DMS53 (cell line): ENCODE results near the gene ELP4.

ENCODE experiments used
- DNase-seq: peaks from one replicate; lab custom pipeline; 2025; lab: John Stamatoyannopoulos, UW

The ELP4 gene

DNA sequence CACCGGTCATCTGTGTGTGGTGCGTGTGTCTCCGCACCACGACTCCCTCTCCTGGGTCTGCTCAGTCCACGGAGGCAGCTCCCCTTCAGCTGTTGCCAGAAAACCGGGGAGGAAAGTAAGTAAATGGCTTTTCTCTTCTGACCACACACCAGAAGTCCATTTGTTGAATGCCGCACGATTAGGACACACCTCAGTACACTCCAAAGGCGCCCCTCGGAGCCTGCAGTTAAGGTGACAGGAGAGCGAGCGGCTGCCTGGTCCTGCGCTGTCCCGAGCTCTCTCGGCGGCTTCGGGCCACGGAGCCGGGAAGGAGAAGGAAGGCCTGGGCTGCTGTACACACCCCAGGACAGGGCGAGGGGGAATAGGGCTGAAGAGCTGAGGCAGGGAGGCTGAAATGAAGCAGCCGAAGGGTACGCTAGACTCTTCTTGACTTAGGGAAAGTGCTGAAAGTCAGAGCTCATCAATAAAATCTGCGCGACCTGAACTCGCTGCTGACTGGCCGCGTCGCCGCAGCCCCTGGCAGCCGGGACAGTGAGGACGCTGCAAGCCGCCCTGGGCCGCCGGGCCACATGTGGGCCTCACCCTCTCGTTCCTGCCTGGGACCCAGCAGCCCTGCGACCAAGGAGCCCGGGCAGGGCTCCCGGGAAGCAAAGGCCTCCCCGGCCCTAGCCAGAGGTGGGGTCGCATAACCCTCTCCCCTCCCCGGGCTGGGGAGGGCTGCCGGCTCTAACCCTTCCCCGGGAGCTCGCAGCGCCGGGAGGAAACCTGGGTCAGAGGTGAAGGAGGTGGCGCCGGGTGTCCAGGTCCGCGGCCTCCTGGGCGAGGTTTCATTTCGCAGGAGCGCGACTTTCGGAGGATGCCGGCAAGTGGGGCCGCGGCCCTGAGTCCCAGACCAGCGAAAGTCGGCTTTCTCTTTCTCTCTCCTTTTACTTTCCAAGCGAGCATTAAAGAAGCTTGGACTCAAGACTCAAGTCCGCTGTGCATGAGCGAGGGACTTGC lies 303.1 kb downstream of the ELP4 start:
- DNase-seq, result peak; percentile 73

DNA sequence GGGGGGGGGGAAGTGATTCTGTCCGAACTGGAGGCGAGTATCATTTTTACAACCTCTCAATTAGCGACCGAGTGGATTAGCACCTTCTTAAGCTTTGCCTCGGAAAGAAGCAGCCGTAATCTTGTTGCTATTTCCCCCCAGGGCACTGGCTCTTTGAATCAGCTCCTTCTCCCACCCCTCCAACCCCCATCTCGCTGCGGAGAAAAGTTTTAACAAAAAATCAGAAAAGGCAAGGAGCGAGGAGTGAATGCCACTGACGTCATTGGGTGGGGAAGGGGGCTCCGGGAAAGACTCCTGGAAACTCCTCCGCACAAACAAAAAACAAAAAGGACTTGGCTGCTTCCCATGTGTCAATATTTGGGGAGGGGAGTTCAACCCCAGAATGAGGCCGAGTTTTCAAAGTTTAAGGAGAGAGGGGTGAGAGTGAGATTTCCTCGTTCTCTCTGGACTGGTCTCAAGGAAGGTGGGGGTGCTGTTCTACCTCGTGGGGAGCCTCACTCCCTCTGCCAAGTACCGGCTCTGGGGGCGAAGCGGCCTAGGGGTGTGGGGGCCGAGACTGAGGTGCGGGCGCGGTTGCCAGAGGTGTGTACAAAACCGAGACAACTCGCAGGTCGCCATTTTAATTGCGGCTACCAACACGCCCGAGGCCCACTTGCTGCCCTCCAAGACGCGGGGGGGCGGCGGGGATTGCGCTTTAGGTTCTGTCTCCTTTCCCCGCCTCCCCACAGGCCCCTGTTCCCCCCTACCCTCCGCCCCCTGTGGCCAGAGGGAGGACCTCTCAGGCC lies 304.0 kb downstream of the ELP4 start:
- DNase-seq, result peak; percentile 27

DNA sequence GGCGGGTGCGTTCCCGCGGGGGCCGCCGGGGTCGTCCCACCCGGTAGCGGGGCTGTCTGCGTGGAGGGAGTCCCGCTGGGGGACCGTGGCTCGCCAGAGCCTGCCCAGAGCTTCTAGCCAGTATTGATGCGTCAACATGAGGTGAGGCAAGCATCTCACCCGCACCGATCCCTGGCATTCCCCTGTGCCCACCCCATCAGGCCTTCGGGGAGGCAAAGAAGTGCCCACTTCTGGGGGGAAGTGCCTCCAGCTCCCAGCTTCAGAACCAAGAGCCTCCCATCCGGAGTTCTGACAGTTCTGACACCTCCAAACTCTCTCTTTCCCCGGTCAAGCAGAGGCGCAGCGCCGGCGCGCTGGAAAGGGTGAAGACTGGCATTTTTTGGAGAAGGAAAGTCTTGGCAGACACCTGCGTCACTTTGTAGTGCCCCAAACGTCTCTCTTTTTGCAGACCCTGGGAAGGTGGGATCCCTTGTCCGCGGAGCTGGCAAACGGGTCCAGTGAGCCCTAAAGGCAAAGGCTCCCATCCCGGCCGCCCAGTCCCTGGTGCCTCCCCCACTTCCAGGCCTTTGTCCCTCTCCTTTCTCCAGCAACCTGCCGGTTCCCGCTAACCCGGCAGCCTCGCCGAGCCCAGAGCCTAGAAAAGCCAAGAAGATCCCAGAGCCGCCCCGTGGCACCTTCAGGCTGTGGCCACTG lies 304.8 kb downstream of the ELP4 start:
- peak; percentile 15 for DNase-seq

DNA sequence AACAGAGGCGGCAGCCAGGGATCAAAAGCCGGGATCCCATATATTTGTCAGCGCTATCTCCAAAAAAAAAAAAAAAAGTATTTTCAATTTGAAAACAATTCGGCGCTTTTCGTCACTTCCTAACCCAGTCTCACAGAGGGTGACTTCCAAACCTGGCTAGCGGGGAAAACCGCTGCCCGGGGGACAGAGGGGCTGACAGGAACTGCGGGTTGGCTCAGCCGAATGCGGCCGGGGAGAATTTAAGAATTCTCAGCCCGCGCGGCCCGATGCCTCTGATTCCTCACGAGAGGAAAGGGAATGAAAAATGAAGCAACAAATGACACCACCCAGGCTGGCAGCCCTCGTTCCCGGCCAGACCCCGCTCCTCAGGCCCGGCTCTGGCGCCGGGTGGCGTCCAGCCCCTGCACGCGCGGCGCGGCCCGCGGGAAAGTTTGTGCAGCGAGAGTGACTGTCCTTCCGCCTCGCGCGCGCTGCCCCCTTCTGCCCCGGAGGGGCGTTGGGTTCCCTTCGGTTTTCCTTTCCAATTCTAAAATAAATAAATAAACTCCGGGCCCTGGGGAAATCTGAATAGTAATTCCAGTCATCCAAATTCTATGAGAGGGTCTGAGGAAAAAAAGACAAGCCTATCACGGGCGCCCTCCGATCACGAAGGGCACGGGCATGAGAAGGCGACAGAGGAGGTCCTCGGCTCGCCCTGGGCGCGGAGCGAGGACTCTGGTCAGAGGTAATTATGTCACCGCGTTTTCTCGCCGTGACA lies 306.3 kb downstream of the ELP4 start:
- DNase-seq, result no peak

DNA sequence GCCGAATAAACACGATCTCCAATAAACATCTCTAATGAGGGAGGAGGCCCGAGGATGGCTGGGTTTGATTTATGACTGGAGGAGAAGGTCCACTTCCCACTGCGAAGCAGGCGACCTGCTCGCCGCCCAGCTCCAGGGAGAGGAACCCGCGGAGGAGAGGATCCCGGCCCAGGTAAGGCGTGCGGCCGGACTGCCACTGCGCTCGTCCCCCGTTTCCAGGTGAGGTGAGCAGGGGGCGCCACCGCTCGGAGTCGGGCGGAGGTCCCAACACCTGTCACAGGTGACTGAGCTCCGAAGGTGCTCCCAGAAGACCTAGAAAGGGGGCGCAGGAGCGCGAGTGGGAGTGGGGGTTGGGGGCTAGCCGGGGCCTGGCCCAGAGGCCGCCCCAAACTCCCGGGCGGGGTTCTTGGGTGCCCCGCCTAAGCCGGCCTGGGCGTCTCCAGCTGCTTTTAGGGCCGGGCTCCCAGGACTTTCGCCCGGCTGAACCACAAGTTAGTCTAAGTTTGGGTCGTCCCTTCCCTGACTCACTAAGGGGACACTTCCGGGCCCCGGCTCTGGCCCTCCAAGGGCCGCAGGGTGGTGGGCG lies 307.0 kb downstream of the ELP4 start:
- DNase-seq, result peak; percentile 29

DNA sequence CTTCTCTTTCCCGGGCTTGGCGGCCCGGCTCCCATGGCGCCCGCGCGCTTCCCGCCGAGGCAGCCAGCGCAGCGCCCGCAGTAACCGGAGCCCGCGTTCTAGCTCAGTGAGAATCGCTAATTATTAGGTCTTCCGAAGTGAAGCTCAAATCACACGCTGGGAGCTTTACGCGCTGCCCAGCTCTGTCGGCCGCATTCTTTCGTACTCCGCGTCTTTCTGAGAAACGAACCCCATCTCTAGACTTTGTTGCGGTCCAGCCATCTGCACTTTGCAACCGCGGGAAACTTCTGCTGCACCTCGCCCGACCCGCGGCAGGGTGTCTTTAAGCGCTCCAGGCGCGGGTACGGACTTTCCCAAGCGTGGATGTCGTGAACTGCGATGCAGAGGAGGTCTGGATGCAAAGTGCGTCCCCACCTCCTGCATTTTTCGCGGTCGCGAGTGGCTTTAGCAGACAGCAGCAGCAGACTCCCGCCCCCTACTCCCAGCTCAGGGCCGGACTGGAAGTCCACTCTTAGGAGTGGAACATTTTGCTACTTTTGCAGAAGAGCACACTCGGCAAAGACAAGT lies 307.6 kb downstream of the ELP4 start:
- DNase-seq, result peak; percentile 51

DNA sequence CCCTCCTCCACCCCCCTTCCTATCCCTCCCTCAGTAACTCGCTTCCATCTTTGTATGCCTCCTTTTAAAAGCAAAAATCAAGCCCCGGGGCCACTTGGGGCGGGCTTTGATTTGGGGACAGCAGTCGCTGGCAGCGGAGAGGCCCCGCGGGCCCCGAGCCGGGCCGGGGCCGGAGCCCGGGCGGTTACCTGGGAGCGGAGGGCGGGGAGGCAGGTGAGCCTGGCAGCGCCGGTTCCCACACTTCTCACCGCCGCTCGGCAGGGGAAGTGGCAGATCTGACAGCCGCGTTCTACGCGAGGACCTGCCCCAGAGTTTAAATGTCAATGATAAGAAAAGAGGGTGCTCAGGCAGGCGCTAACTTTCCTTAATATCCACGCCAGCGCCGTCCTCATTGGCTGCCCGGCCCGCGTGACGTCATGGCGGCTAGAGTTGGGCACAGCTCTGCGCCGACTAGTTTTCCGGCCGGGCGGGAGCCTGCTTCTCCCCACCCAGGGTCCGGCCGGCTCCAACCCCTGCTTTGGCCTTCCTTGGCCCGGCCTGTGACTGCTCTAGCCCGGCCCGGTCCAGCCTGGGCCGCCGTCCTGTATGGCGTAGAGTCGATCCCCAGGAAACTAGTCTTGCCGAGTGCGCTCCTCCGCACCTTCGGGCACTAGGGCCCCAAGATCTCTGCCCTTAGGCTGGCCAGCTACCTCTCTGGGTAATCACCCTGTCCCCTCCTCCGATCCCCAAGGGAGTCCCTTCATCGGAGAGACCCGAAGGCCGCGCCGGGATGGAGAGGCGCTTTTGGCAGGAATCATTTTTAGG lies 308.3 kb downstream of the ELP4 start:
- peak; percentile 32 for DNase-seq

DNA sequence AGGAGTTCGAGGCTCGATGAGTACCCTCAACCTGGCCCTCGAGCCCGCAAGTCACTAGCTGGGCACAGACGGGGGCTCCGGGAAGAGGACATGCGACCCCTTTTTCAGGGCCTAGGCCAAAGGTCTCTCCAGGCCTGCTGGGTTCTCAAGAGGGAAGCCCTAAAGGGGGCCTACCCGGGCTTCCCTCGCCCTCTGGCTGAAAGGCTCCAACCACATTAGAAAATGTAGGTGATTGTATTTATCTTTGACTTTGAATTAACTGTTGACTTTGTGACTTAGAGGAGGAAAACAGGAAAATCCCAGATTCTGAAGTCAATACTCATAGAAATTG lies 308.8 kb downstream of the ELP4 start:
- no peak for DNase-seq

DNA sequence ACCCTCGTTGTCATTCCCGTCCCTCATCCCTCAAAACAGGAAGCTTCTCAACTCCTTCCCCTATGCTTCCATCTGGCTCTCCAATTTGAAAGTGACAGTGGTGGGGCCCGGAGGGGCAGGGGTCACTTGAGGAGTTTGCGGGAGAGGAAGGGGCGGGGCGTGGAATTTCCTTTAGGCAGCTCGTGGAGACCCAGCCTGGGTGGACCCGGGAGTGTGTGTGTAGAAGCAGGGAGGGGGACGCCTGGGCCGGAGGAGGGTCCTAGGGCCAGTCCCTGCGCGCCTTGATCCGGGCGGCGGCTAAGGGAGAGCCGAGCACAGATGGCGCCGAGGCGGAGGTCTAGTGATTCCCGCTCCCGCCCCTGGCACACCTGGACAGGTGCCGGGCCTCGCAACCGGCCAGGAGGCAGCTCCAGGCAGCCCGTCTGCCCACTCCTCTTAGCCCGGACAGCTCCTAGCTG lies 309.3 kb downstream of the ELP4 start:
- peak; percentile 7 for DNase-seq

DNA sequence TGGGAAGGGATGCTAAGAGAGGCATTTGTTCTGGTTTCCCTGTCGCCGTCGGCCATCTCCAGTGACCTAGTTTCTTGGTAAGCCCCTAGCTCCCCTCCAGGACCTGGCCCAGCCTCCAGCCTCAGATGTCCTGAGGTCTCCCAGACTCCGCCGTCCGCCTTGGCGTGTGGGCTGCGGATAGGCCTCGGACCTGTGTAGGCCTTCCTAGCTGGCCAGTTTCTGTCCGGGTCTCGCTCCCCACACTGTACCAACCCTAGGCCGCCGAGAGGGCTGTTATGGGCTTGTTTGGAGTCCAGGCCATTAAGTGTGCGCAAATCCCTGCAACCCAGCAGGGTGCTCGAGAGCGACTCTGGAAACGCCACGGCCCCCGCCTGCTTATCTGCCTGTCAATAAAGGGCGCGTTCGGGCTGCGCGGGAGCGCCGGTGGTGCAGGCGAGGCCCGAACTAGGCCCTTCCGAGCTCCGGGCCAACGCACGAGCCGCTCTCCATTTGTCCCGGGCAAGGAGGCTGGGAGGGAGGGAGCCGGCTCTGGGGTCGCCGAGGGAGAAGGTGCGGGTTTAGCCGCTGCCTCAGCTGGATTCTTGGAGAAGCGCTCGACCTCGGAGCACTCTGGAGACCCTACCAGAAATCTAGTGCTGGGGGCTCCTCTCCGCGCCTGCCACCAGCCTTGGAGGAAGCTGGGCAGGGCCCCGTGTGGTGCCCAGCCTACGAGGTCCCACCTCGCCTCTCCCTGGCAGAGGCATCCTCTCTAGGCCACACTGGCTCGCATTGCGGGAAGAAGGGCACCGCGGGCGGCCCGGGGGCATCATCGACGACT lies 310.3 kb downstream of the ELP4 start:
- DNase-seq, result no peak

DNA sequence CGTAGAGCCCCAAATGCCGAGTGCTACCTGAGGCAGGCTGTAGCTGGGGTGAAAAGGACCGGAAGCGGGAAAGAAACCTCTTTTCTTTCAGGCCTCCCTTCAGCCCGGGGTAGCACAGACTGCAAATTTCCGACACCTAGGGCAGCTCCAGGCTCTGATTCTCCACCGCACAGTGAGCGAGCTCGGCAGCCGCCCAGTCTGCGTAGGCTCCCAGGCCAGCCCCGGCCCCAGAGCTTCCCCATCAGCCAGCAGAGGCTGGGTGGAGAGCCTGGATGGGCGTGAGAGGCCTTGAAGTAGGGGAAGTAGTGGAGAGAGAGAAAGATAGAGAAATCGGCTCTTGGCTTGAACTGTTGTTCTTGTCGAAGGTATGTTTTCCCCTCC lies 310.9 kb downstream of the ELP4 start:
- DNase-seq, result peak; percentile 14

DNA sequence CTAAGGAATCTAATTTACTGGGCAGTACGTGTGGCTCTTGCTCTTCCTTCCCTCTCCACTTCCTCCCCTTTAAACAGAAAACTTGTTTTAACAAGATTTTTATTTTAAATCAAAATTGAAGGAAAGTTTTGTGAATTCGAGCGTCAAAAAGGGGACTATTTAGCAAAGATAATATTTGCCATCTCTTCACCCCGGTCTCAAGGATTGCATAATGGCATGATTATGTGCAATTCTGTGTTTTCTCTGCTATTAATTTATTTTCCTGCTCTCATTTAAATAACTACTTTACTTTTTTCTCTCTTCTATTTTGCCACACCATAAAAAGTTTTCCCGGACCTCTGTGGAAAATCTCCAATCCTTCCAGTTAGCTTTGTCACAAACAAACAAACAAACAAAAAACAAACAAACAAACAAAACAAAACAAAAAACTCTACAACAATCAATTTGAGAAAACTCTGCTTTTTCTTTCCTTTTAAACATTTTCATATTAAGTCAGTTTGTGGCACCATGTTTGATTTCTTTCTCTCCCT lies 311.7 kb downstream of the ELP4 start:
- DNase-seq, result no peak

DNA sequence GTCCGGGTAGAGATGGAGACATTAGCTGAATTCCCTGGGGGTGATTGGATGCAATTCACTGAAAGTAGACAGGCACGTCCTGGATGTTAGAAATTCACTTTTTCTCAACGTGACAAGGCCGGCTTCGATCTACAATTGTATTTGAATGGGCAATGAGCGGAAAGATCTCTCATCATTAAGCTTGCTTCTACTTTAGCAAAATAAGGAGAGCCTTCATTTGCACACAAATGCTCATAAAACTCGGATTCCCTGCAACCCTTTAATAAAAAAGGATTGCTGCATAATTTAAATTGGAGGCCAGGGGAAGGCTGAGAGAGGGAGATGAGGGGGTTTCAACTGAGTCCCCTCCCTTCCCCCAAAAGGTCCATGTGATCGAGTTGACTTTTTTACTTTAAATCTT lies 312.2 kb downstream of the ELP4 start:
- no peak for DNase-seq

DNA sequence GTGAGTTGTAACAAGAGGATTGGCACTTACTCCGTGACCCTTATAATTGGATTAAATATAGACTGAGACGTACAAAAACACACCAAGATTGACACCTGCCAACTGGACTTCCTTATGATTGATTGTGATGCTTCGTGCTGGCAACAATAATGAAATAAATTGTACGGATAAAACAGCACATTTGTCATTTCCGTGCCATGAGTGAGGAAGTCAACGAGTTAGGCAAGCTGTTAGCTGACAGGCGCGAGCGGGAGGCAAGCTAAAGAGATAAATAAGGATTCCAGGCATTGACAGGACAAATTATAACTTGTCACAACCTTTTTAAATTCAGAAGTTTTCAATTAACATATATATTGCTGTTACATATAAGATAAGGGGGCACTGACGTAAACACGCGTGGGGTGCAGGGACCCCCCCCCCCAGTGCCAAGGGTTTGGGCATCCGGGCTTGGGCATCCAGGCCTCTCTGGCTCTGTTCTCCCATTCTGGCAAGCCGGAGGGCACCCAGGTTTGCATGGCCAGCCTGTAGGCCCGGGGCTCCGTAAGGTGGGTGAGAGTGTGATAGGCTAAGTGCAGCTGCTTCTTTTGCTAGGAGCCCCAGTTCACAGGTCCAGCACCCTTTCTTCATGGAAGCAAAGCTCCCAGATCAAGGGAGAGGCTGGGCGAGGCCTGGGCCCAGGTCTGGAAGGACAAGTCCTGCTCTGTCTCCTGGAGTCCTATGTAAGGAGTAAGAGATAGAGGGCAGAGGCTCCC lies 312.8 kb downstream of the ELP4 start:
- no peak for DNase-seq

DNA sequence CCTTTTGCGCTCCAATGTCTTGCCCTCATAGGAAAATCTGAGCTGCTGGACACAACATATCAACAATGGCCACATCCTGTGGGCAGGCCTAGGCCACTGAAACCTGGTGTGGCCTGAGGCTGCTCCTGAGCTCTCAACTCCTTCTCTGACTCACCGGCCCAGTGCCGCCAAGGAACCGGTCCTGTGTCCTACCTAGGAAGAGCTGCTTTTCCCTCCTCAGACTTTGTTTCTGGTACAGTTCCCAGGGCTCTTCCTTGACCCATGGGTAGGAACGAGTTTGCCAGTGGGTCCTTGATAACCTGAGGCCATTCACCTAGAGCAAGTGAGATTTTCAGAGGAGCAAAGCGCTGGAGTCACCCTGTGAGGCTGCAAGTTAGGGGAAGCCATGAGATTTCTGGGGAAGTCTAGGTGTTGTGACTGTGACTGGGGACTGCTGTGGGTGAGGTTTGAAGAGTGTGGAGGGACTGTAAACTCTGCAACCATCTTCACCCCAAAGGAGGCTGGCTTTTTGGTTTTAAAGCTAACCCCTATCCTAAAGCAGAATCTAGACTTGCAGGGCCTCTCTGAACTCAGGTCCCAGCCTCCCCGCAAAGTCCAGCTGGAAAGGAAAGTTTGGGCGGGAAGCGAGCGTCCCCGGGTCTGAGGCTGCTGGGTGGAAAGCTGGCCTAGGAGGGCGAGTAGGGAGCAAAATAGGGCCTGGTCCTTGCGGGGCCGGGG lies 313.5 kb downstream of the ELP4 start:
- no peak for DNase-seq

DNA sequence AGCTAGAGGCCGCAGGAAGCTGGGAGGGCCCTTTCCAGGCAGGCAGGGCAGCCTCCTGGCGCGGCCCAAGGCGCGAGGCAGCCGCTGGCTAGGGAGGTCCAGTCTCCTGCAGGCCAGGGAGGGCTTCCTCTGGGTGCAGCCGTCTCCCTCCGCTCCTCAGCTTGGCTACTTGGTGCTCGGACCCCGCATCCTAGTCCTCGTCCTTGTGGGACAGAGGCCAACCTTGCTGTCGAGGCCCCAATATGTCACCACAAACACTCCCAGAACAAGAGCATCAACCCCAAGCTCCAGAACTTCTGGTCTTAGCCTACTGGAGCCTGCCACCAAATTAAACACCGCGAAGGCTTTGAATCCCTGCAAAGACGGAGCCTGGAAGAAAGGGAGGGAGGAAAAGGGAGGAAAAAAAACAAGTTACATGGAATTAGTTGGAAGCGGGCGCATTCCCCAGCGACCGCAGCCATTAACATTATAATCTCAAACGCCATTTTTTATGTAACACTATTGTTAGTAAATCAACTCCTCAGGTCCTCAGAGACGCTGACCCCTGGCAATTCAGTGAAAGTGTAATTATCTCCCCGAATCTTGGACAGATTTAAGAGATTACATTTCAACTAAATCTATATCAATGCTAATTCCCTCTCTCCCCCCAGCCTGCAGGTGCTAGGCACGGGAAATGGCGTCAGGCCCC lies 314.2 kb downstream of the ELP4 start:
- DNase-seq, result no peak

DNA sequence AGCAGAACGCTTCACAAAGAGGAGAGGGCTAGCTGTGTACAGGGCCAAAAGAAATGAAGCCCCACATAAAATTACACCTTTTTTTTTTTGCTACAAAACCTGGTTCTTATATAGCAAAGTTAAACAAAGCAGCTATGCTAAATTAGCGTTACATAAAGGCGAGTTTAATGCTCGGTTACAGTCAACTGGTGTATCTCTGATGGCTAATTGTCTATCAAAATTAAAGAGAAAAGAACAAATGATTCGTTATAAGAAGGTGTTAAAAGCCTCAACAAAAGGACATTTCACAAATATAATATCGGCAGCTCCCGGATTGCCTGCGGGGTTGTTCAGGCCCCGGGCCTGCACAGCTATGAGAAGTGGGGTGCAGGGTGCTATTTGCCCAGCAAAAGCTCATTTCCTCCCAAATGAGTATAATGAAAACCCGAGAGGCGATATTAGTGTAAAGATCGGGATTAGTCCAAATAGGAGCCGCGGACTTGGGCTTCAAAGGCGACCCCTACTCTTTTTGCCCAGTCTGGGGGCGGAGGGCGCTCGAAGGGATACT lies 314.8 kb downstream of the ELP4 start:
- no peak for DNase-seq
